GM19372 (cell line): ENCODE measurements around the gene COPZ2.
"Not testable (repeated sequence)": the region's sequence is repeated elsewhere in the genome, so short reads cannot be mapped to it uniquely, and the experiment has no call there.

Experiments
- ATAC-seq: cut with Tn5 transposase; IDR thresholded peaks from one replicate; pipeline ENCODE4 v1.9.1; 2021; ENCODE audit warnings: mild to moderate bottlenecking, low read depth, moderate library complexity; ENCODE audit not compliant: unreplicated experiment

Gene COPZ2

GRCh38 chr17:48011405-48012150, 26.0 kb downstream of the COPZ2 start:
- no peak for ATAC-seq

DNA sequence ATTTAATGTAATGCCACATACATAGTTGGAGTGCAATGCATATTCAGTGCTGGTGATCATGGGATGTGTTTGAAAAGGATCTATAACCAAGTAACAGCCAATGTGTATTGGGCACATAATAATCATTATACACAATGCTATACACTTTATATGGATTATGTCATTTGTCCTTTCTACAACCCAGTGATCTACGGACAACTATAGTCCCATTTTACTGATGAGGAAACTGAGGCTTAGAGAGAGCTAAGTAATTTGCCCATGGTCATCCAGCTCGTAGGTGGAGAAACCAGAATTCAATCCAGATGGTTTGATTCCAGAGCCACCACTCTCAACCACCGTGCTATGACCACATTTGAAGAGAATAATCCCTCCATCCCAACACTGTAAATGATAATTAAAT, 27.4 kb downstream of the COPZ2 start:
- no peak for ATAC-seq

DNA sequence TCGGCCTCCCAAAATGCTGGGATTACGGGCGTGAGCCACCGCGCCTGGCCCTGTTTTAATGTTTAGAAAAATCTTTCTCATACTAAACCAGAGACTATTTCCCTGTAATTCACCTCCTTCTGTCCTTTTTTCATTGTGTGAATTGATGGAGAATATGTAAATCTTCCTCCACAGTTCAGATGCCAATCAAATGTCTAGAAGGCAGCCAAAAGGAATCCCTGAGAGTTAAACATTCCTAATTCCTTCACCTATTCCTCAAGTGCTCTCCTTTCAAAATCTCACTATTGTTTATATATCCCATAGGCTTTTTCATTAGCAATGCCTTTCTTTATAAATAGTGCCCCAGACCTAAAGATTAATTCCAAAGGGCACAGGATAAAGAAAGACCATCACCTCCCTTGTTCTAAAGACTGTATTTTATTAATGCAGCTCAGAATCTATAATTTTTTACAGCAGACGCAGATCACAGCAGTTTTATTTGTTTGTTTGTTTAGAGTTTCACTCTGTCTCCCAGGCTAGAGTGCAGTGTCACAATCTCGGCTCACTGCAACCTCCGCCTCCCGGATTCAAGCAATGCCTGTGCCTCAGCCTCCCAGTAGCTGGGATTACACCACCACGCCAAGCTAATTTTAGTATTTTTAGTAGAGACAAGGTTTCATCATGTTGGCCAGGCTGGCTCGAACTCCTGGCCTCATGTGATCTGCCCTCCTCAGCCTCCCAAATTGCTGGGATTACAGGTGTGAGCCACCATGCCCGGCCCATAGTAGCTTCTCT, 30.5 kb downstream of the COPZ2 start:
- no peak for ATAC-seq

- no peak for ATAC-seq
Observed at GRCh38 chr17:48004983-48005382, 32.6 kb downstream of the COPZ2 start.

- no peak for ATAC-seq
Observed at GRCh38 chr17:48003417-48004151, 34.0 kb downstream of the COPZ2 start.

DNA sequence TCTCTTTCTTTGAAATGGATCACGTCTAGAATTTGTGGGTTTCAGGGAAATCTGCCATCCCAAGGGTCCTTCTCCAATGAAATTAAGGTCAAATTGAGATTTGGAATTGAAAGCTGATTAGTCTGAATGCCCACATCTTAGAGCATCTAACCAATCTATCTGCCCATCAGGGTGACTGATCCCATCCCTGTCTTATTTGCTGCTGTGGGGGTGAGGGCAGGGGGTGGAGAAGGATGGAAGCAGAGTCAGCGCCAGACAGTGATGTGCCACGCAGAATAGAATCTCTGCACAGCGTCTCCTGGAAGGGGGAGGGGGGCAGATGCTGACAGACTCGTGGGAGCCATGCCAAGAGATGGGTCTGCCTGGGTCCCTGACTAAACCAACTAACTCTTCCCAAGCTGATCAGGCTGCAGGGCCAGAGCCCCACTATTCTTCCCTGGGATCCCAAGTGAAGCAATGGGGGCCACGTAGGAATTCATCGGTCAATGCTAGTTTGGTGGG, 34.6 kb downstream of the COPZ2 start:
- ATAC-seq: no peak

GRCh38 chr17:48002266-48002915, 35.2 kb downstream of the COPZ2 start:
- no peak for ATAC-seq

DNA sequence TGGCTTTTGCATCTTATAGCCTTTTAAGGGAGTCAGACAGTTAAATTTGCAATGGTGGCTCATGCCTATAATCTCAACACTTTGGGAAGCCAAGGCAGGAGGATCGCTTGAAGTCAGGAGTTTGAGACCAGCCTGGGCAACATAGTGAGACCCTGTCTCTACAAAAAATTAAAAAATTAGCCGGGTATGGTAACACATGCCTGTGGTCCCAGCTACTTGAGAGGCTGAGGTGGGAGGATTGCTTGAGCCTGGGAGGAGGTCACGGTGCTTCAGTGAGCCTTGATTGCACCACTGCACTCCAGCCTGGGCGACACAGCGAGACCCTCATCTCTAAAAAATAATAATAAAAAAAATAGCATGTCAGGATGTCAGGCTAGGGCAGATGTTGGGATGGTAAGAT, 35.9 kb downstream of the COPZ2 start:
- ATAC-seq: not testable (repeated sequence)

- ATAC-seq: no peak
Observed at GRCh38 chr17:48001197-48001596, 36.4 kb downstream of the COPZ2 start.

GRCh38 chr17:47999582-47999981, 38.0 kb downstream of the COPZ2 start:
- no peak for ATAC-seq

GRCh38 chr17:47998044-47998443, 39.6 kb downstream of the COPZ2 start:
- ATAC-seq: no peak

- no peak for ATAC-seq
Observed at GRCh38 chr17:47997586-47997985, 40.0 kb downstream of the COPZ2 start.

DNA sequence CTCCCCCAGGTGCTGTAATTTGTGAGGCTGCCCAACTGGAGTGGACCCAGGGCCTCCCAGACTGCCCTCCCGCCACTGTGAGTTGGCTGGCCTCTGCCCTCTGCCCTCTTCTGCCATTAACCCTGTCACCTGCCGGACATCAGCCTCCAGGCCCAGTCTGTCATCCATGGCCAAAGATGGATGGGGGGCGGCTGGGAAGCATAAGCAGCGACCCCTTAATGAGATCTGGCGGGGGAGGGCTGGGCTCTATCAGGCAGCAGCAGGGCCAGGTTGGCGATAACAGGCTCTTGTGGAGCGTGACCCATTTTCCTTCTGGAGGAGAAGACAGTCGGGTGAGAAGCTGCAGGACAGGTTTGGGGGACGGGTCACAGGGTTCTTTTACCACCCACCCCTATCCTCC, 41.4 kb downstream of the COPZ2 start:
- no peak for ATAC-seq

DNA sequence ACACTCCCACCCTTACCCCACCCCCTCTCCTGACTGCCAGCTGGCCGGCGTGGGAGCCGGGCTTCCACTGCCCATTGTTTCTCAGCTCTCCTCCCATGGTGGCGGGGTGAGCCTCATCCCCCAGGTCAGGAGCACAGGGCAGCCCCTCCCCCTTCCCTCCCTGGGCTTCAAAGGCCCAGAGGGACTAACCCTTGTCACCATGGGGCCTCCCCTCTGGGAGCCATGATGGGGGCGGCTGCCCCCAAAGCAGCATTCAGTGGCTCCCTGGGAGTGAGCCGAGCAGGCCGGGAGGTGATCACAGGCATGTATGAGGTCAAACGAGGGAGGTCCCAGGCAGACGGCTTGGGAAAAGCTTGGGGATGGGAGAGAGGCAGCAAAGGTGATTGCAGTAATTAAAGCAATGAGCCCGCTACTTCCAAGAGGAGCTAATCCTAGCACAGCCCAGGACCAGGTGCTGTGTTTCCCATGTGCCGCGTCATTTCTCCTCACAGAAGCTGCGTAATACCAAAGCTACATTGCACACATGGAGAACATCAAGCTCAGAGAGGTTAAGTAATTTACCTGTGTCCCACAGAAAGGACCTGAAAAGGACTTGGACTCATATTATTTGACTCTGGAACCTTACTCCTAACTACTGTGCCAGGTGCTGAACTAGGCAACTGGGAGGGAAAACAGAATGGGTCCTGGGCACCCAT, 42.2 kb downstream of the COPZ2 start:
- ATAC-seq: no peak

- no peak for ATAC-seq
Observed at GRCh38 chr17:47994724-47995123, 42.9 kb downstream of the COPZ2 start.

- no peak for ATAC-seq
Observed at GRCh38 chr17:47993964-47994363, 43.6 kb downstream of the COPZ2 start.

- ATAC-seq: no peak
Observed at GRCh38 chr17:47993031-47993564, 44.5 kb downstream of the COPZ2 start.

DNA sequence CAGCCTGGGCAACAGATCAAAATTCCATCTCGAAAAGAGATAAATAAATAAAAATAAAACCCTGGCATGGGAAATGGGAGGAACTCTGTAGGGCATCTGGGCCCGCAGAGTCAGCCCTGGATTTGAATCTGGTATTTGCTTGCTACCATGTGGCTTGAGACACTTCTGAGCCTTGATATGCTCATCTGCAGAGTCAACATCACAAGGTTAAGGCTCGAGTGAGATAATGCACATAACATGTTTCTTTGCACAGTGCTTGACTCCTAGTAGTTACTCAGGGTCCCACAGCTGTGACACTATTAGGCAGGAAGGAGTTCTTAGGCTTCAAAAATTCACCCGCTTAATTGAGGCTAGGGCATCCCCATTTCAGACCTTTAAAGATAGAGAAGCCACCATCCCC, 45.4 kb downstream of the COPZ2 start:
- no peak for ATAC-seq

DNA sequence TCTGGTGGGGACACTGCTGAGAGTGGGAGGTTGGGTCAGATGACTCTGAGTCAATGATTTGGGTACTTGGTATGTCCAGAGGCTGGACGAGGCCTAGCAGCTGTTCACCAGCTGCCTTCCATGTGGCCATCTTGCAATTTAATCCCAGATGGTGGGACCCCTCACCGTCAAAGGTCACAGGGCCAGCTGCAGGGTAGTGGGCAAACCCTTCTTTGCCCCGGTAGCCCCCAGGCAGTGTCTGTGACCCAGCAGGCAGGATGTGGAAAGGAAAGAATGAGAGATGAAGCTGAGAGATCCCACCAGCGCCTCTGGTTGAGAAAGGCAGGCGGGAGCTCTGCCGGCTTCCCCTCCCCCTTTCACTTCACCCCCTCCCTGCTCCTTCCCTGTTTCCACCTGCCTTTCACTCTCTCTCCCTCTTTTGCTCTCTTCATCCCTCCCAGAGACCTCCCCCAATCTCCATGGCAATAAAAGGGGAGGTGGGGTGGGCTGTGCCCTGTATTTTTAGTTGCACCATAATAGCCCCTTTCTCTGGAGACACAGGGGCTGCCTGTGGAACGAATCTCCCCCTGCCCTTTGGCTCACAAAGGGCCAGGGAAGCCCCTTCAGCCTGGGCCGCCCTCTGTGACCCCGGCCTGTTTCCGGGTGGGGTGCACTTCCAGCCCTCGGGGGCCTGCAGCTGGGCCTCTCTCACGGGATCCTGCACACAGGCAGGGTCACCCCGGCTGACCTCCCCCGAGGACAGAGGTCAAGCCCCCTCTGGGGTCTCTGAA, 46.5 kb downstream of the COPZ2 start:
- ATAC-seq: no peak
